ENCODE measurements around the gene ATRAID. TPM values are rescaled to one million over a fixed set of nuclear protein-coding genes. Genes with fewer than 3 reads are reported as not detected.

The ATRAID gene
- total RNA-seq, 1 donor from 2014 or later, result 103 TPM

DNA sequence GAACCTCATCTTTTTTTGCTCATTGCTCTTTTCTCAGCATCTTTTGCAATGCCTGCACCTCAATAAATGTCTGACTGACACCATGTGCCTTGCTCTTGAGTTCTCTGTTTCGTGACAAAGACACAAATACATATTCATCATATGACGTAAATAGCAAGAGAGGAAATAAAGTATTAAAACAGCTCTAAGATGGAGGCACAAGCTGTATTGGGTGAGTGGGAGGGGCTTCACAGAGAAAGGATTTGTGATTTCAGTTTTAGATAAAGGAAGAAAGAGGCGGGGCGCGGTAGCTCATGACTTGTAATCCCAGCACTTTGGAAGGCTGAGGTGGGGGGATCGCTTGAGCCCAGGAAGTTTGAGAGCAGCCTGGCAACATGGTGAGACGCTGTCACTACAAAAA lies 8.2 kb downstream of the ATRAID start:
- DNase-seq (ENCODE audit: extremely low spot score, unreplicated experiment), result no peak
- no peak overlapping the region for H3K4me3 Mint-ChIP-seq
- H3K36me3 Mint-ChIP-seq, result peaks cover 50% of the 10 kb centered on the region
- H3K27ac Mint-ChIP-seq, result no peak overlapping the region
- H3K9me3 Mint-ChIP-seq, result no peaks in the 10 kb centered on the region
- no peak for TF ChIP-seq CTCF (conservative IDR thresholded peaks at IDR 0.05)
- peaks cover 34% of the 10 kb centered on the region for H3K4me1 Mint-ChIP-seq (ENCODE audit: unreplicated experiment)
- no peaks in the 10 kb centered on the region for H3K27me3 Mint-ChIP-seq

DNA sequence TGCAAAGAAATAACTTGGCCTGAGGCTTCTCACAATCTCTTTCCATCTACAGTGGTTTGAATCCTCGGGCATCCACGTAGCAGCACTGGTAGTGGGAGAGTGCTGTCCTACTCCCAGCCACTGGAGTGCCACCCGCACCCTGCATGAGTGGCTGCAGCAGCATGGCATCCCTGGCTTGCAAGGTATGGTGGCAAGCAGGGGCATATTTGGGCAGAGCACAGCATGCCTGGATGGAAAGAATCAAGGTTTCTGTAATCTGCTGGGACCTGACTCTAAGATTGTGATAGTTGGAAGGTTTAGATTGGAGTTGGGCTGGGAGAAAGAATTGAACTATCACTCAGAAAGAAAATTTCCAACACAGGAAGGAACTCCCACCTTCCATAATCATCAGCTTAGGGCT lies 9.3 kb downstream of the ATRAID start:
- H3K36me3 Mint-ChIP-seq, result peaks cover 42% of the 10 kb centered on the region
- no peak for DNase-seq (ENCODE audit: extremely low spot score, unreplicated experiment)
- peaks cover 25% of the 10 kb centered on the region for H3K4me1 Mint-ChIP-seq (ENCODE audit: unreplicated experiment)
- no peaks in the 10 kb centered on the region for H3K27me3 Mint-ChIP-seq
- no peak overlapping the region for H3K4me3 Mint-ChIP-seq
- no peak for TF ChIP-seq CTCF (conservative IDR thresholded peaks at IDR 0.05)
- no peak overlapping the region for H3K27ac Mint-ChIP-seq
- H3K9me3 Mint-ChIP-seq, result no peaks in the 10 kb centered on the region

DNA sequence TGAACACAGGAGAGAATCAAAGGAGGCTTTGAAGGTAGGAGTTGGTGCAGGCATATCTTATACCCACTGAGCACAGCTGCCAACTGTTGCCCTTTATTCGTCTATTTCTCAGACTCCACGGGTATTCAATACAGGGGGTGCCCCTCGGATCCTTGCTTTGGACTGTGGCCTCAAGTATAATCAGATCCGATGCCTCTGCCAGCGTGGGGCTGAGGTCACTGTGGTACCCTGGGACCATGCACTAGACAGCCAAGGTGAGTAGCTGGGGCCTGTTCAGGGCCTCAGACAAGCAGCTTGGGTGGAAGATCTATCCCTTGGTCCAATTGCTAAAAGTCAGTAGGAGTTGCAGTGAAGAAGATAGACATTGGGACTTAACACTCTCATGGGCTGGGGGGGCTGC lies 10.6 kb downstream of the ATRAID start:
- no peak for DNase-seq (ENCODE audit: extremely low spot score, unreplicated experiment)
- Mint-ChIP-seq H3K27me3 (no peaks in the 10 kb centered on the region), H3K4me3 (no peak overlapping the region), H3K4me1 (ENCODE audit: unreplicated experiment) (peaks cover 15% of the 10 kb centered on the region), H3K27ac (no peak overlapping the region), H3K9me3 (no peaks in the 10 kb centered on the region), H3K36me3 (peaks cover 37% of the 10 kb centered on the region)
- no peak for TF ChIP-seq CTCF (conservative IDR thresholded peaks at IDR 0.05)

GRCh38 chr2:27223416-27223815 lies 11.6 kb downstream of the ATRAID start:
- H3K4me1 Mint-ChIP-seq (ENCODE audit: unreplicated experiment), result peaks cover 5% of the 10 kb centered on the region
- no peak overlapping the region for H3K4me3 Mint-ChIP-seq
- no peaks in the 10 kb centered on the region for H3K27me3 Mint-ChIP-seq
- no peak for DNase-seq (ENCODE audit: extremely low spot score, unreplicated experiment)
- TF ChIP-seq CTCF (conservative IDR thresholded peaks at IDR 0.05), result no peak
- H3K36me3 Mint-ChIP-seq, result peaks cover 35% of the 10 kb centered on the region
- H3K27ac Mint-ChIP-seq, result no peak overlapping the region
- no peaks in the 10 kb centered on the region for H3K9me3 Mint-ChIP-seq

DNA sequence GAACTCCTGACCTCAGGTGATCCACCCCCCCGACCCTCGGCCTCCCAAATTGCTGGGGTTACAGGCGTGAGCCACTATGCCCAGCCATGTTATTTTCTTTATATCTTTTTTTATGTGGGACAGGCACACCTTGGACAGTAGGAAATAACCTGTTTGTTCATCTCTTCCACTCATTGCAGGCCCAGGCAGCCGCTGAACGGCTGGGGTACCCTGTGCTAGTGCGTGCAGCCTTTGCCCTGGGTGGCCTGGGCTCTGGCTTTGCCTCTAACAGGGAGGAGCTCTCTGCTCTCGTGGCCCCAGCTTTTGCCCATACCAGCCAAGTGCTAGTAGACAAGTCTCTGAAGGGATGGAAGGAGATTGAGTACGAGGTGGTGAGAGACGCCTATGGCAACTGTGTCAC lies 13.7 kb downstream of the ATRAID start:
- Mint-ChIP-seq H3K4me3 (no peak overlapping the region), H3K36me3 (peaks cover 26% of the 10 kb centered on the region), H3K9me3 (no peaks in the 10 kb centered on the region), H3K27ac (no peak overlapping the region), H3K27me3 (no peaks in the 10 kb centered on the region), H3K4me1 (ENCODE audit: unreplicated experiment) (no peaks in the 10 kb centered on the region)
- no peak for TF ChIP-seq CTCF (conservative IDR thresholded peaks at IDR 0.05)
- DNase-seq (ENCODE audit: extremely low spot score, unreplicated experiment), result no peak

DNA sequence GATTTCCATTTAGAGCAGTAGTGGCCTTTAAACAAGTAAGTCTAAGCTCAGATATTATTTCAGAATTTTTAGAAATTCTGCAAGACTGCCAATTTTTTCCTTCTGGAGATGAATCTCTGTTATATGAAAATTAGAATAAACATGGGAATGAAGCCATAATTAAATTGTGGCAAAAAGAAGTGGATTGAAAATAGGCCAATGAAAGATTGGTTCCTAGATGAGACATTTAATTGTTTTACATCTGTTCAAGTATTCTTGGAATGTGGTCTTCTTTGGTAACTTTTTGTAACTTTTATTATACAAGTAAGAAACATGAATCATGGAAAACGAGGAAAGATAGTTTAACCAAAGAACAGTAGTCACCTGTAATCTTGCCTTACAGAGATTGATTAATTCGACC lies 15.7 kb downstream of the ATRAID start:
- Mint-ChIP-seq H3K27ac (no peak overlapping the region), H3K9me3 (no peaks in the 10 kb centered on the region), H3K4me1 (ENCODE audit: unreplicated experiment) (no peaks in the 10 kb centered on the region), H3K36me3 (peaks cover 16% of the 10 kb centered on the region), H3K4me3 (no peak overlapping the region), H3K27me3 (no peaks in the 10 kb centered on the region)
- no peak for TF ChIP-seq CTCF (conservative IDR thresholded peaks at IDR 0.05)
- DNase-seq (ENCODE audit: extremely low spot score, unreplicated experiment), result no peak

Data from type B pancreatic cell (in vitro differentiated cells).